Ovary (tissue), 3 donors: Measurements from ENCODE around the gene CGN.

ENCODE experiments used
- CTCF ChIP-seq, 3 donors: fragments of 450-650 bp in 2 of 3; fragments of 200-600 bp in 1 of 3; IDR thresholded peaks; one replicate each; pipeline versions ENCODE4 v1.5.1 to v1.8.0; 2016 to 2022; ENCODE audit warnings: antibody characterized with exemption in 3 of 3, mild to moderate bottlenecking in 1 of 3
- EP300 ChIP-seq: sonication (generic); formaldehyde crosslinking; IDR thresholded peaks from one replicate; pipeline ENCODE4 v1.6.1; 2017; ENCODE audit warnings: antibody characterized with exemption
- donor health status: DM: no; HTN: no; CAD: no.

DNA sequence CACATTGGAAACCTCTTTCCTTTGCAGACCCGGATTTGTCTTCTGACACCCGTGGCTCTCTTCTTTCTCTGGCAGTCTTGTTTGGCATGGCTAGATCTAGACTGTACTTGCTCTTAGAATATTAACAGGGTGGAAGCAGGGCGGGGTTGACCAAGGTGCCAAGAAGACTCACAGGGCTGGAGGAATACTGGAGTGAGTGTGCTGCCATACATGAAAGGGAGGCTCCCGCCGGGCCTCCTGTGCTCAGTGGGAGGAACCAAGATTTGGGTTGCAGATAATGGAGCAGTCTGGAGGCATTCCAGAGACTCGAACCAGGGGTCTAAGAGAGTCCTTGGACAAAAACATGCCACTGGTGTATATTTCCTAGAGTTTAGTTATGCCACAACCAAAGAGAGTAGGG lies 73.1 kb downstream of the CGN start:
- no peak for TF ChIP-seq CTCF (IDR thresholded peaks at IDR 0.05)
- TF ChIP-seq EP300, result no peak
